K562 (cell line): ENCODE measurements around the gene MLN. TPM values are rescaled to one million over a fixed set of nuclear protein-coding genes. Genes with fewer than 3 reads are reported as not detected.

ENCODE experiments used
- CBFB ChIP-seq: sonication (generic); formaldehyde crosslinking; IDR thresholded peaks from 2 replicates; pipeline ENCODE4 v1.4.0; 2020; ENCODE audit warnings: mild to moderate bottlenecking, missing genetic modification reagents
- CHD2 ChIP-seq: IDR thresholded peaks from 2 replicates; pipeline ENCODE4 v1.6.1; 2011; ENCODE audit warnings: low read depth, low read length
- FOXJ2 ChIP-seq: fragments of 200-800 bp; sonication (Bioruptor generic); IDR thresholded peaks from 2 replicates; pipeline ENCODE4 v1.6.1; 2016; ENCODE audit warnings: missing genetic modification characterization, missing compliant biosample characterization
- HDAC2 ChIP-seq: fragments of 450-650 bp; IDR thresholded peaks from 2 replicates; pipeline ENCODE4 v1.6.1; 2016; ENCODE audit warnings: mild to moderate bottlenecking
- JUND ChIP-seq, 2 experiments: IDR thresholded peaks; 2 replicates in 1 of 2; 3 replicates in 1 of 2; pipeline ENCODE4 v1.6.1; 2011; ENCODE audit warnings: borderline replicate concordance in 2 of 2, low read depth in 2 of 2, low read length in 2 of 2, improper control_type of control experiment in 1 of 2, missing biosample characterization in 1 of 2, missing genetic modification characterization in 1 of 2, missing genetic modification reagents in 1 of 2
- KHSRP ChIP-seq: fragments of 450-650 bp; IDR thresholded peaks from 2 replicates; pipeline ENCODE4 v1.6.1; 2017
- MAZ ChIP-seq, 2 experiments: fragments of 450-650 bp in 1 of 2; sonication (generic) in 1 of 2; formaldehyde crosslinking; IDR thresholded peaks in 1 of 2; conservative IDR thresholded peaks in 1 of 2; 2 replicates each; pipeline versions ENCODE4 v1.4.0 to v1.5.0; 2020; ENCODE audit warnings: mild to moderate bottlenecking in 1 of 2, missing genetic modification reagents in 1 of 2
- MITF ChIP-seq: IDR thresholded peaks from 2 replicates; pipeline ENCODE4 v1.6.1; 2014; ENCODE audit warnings: antibody characterized with exemption
- NBN ChIP-seq: fragments of 450-650 bp; IDR thresholded peaks from 2 replicates; pipeline ENCODE4 v1.6.1; 2016; ENCODE audit warnings: low read depth, mild to moderate bottlenecking
- NEUROD1 ChIP-seq: fragments of 150-350 bp; IDR thresholded peaks from 2 replicates; pipeline ENCODE4 v1.6.1; 2014; ENCODE audit warnings: borderline replicate concordance, low read length, low read depth; ENCODE audit not compliant: partially characterized antibody
- NRF1 ChIP-seq, 2 experiments: fragments of 450-650 bp; IDR thresholded peaks in 1 of 2; conservative IDR thresholded peaks in 1 of 2; 2 replicates each; pipeline ENCODE4 v1.6.1; 2014; ENCODE audit warnings: mild to moderate bottlenecking in 2 of 2
- POLR2G ChIP-seq: fragments of 200-400 bp; formaldehyde crosslinking; IDR thresholded peaks from 2 replicates; pipeline ENCODE4 v1.6.1; 2017; ENCODE audit warnings: low read depth, mild to moderate bottlenecking, antibody characterized with exemption, low read length, moderate library complexity
- PYGO2 ChIP-seq: fragments of 450-650 bp; IDR thresholded peaks from 2 replicates; pipeline ENCODE4 v1.6.1; 2016; ENCODE audit warnings: mild to moderate bottlenecking, missing genetic modification characterization, moderate library complexity, missing compliant biosample characterization
- RAD21 ChIP-seq, 2 experiments: fragments of 250-450 bp in 1 of 2; fragments of 450-650 bp in 1 of 2; sonication (Bioruptor Pico) in 1 of 2; formaldehyde crosslinking in 1 of 2; IDR thresholded peaks in 1 of 2; conservative IDR thresholded peaks in 1 of 2; 2 replicates each; pipeline versions ENCODE4 v1.4.0 to v1.8.0; 2020 to 2022; ENCODE audit warnings: mild to moderate bottlenecking in 2 of 2, moderate library complexity in 1 of 2
- SIN3A ChIP-seq, 2 experiments: fragments of 150-350 bp in 1 of 2; IDR thresholded peaks; 2 replicates each; pipeline ENCODE4 v1.6.1; 2011 to 2016; ENCODE audit warnings: borderline replicate concordance in 2 of 2, low read depth in 2 of 2, low read length in 2 of 2, mild to moderate bottlenecking in 2 of 2, moderate library complexity in 2 of 2; ENCODE audit not compliant: control insufficient read depth in 1 of 2
- SUPT5H ChIP-seq: fragments of 450-650 bp; IDR thresholded peaks from 2 replicates; pipeline ENCODE4 v1.6.1; 2016
- USF1 ChIP-seq: sonication (generic); formaldehyde crosslinking; IDR thresholded peaks from 2 replicates; pipeline ENCODE4 v1.9.0; 2022; ENCODE audit warnings: mild to moderate bottlenecking, missing genetic modification reagents
- ZNF124 ChIP-seq: sonication (generic); formaldehyde crosslinking; IDR thresholded peaks from 2 replicates; pipeline ENCODE4 v1.8.1; 2022; ENCODE audit warnings: missing genetic modification reagents
- ZNF444 ChIP-seq: fragments of 250-450 bp; sonication (Bioruptor Pico); IDR thresholded peaks from 2 replicates; pipeline ENCODE4 v1.4.0; 2020; ENCODE audit warnings: mild to moderate bottlenecking, moderate library complexity
- ZNF764 ChIP-seq: fragments of 250-450 bp; sonication (Bioruptor Pico); IDR thresholded peaks from 2 replicates; pipeline ENCODE4 v1.4.0; 2020; ENCODE audit warnings: low read depth, mild to moderate bottlenecking, moderate library complexity
- polyA plus RNA-seq, 8 experiments: library from polyadenylated mRNA; depleted of rRNA in 4 of 8; stranded (reverse) in 5 of 8; unstranded in 3 of 8; fragments of >200 nt; fragmentation: Nextera tagmentation in 2 of 8; fragmentation: Illumina TruSeq in 1 of 8; extraction: Ambion mirVana in 2 of 8; extraction: Trizol in 1 of 8; gene quantifications; 2 replicates each; pipeline versions ENCODE4 v1.2.1 to v1.2.3, GENCODE V29; 2011 to 2014; ENCODE audit warnings: inconsistent platforms in 1 of 8, missing spikeins in 1 of 8
- total RNA-seq, 7 experiments: library from RNA; depleted of rRNA in 6 of 7; stranded (reverse); fragments of >200 nt in 6 of 7; fragmentation: Illumina TruSeq in 2 of 7; extraction: Trizol in 2 of 7; gene quantifications; 2 replicates each; pipeline versions ENCODE4 v1.2.1 to v1.2.3, GENCODE V29; 2011 to 2021; ENCODE audit warnings: low replicate concordance in 1 of 7
- TF ChIP-seq, protein P1 (sequence below): fragments of 250-450 bp; sonication (Bioruptor Pico); IDR thresholded peaks from 2 replicates; pipeline ENCODE4 v1.5.0; 2021
- TF ChIP-seq, protein P2 (sequence below): sonication (generic); formaldehyde crosslinking; IDR thresholded peaks from 2 replicates; pipeline ENCODE4 v1.8.1; 2023; ENCODE audit warnings: mild to moderate bottlenecking, missing genetic modification reagents
- TF ChIP-seq, protein P3 (sequence below): fragments of 450-650 bp; IDR thresholded peaks from 2 replicates; pipeline ENCODE4 v1.6.1; 2014; ENCODE audit warnings: low read depth, mild to moderate bottlenecking, moderate library complexity, borderline replicate concordance

MLN gene
- total and polyA plus RNA-seq, 9 of the 15 experiments (the other 6 are each of a cell fraction or from before 2014, with no cell fraction given), result not detected

- TF ChIP-seq MITF (no peak), SUPT5H (no peak), NBN (no peak), FOXJ2 (tag) (no peak), SIN3A (IDR thresholded peaks at IDR 0.05; ENCODE audit: borderline replicate concordance in 2 of 2, control insufficient read depth in 1 of 2, low read depth in 2 of 2, low read length in 2 of 2) (no peak), ZNF124 (CRISPR knock-in tag) (no peak), MAZ (CRISPR knock-in tag; conservative IDR thresholded peaks at IDR 0.05 in 1 of 2, IDR thresholded peaks at IDR 0.05 in 1 of 2) (no peak), ZNF764 (CRISPR knock-in tag) (no peak), PYGO2 (tag) (no peak), POLR2G (no peak), USF1 (CRISPR knock-in tag) (no peak), HDAC2 (peak; percentile 82), KHSRP (no peak), CBFB (CRISPR knock-in tag) (no peak), CHD2 (no peak), ZNF444 (no peak), RAD21 (CRISPR knock-in tag; conservative IDR thresholded peaks at IDR 0.05 in 1 of 2, IDR thresholded peaks at IDR 0.05 in 1 of 2) (no peak), NEUROD1 (no peak), NRF1 (conservative IDR thresholded peaks at IDR 0.05 in 1 of 2, IDR thresholded peaks at IDR 0.05 in 1 of 2) (no peak), JUND (IDR thresholded peaks at IDR 0.05; ENCODE audit: borderline replicate concordance, low read depth, low read length) (no peak), JUND (tag; IDR thresholded peaks at IDR 0.05; ENCODE audit: borderline replicate concordance, low read depth, low read length) (no peak)
- TF ChIP-seq, protein P1, sequence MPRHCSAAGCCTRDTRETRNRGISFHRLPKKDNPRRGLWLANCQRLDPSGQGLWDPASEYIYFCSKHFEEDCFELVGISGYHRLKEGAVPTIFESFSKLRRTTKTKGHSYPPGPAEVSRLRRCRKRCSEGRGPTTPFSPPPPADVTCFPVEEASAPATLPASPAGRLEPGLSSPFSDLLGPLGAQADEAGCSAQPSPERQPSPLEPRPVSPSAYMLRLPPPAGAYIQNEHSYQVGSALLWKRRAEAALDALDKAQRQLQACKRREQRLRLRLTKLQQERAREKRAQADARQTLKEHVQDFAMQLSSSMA (CRISPR knock-in tag), result no peak
- TF ChIP-seq, protein P2, sequence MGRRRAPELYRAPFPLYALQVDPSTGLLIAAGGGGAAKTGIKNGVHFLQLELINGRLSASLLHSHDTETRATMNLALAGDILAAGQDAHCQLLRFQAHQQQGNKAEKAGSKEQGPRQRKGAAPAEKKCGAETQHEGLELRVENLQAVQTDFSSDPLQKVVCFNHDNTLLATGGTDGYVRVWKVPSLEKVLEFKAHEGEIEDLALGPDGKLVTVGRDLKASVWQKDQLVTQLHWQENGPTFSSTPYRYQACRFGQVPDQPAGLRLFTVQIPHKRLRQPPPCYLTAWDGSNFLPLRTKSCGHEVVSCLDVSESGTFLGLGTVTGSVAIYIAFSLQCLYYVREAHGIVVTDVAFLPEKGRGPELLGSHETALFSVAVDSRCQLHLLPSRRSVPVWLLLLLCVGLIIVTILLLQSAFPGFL (CRISPR knock-in tag), result no peak
- TF ChIP-seq, protein P3, sequence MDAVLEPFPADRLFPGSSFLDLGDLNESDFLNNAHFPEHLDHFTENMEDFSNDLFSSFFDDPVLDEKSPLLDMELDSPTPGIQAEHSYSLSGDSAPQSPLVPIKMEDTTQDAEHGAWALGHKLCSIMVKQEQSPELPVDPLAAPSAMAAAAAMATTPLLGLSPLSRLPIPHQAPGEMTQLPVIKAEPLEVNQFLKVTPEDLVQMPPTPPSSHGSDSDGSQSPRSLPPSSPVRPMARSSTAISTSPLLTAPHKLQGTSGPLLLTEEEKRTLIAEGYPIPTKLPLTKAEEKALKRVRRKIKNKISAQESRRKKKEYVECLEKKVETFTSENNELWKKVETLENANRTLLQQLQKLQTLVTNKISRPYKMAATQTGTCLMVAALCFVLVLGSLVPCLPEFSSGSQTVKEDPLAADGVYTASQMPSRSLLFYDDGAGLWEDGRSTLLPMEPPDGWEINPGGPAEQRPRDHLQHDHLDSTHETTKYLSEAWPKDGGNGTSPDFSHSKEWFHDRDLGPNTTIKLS, result no peak
Measured at GRCh38 chr6:33841868-33842267, 38.1 kb upstream of the MLN start (continued).
